Measurements from ENCODE around the gene OR2W3. TPM values are rescaled to one million over a fixed set of nuclear protein-coding genes. Genes with fewer than 3 reads are reported as not detected.

OR2W3 gene
- total RNA-seq, 1 donor from 2014 or later: 2.1 TPM

Other genes with a start within 250 kb of the OR2W3 start
- gene OR13G1, start 215.8 kb upstream of the OR2W3 start, total RNA-seq: not detected
- not detected for gene OR6F1, start 178.9 kb upstream of the OR2W3 start, total RNA-seq
- 0.52 TPM for gene OR14K1, start 157.0 kb upstream of the OR2W3 start, total RNA-seq
- gene OR14A2, start 147.4 kb upstream of the OR2W3 start, total RNA-seq: not detected
- not detected for gene OR1C1, start 135.0 kb upstream of the OR2W3 start, total RNA-seq
- not detected for gene OR14A16, start 71.5 kb upstream of the OR2W3 start, total RNA-seq
- not detected for gene OR11L1, start 53.7 kb upstream of the OR2W3 start, total RNA-seq
- gene TRIM58, start 38.4 kb upstream of the OR2W3 start, total RNA-seq: 5.2 TPM
- gene OR2T8, start 24.7 kb downstream of the OR2W3 start, total RNA-seq: not detected
- gene OR2AJ1, start 29.3 kb downstream of the OR2W3 start, total RNA-seq: not detected
- not detected for gene OR2L8, start 53.3 kb downstream of the OR2W3 start, total RNA-seq
- gene OR2AK2, start 69.6 kb downstream of the OR2W3 start, total RNA-seq: not detected
- gene OR2L5, start 118.1 kb downstream of the OR2W3 start, total RNA-seq: not detected
- not detected for gene OR2L2, start 134.5 kb downstream of the OR2W3 start, total RNA-seq
- not detected for gene OR2L3, start 151.2 kb downstream of the OR2W3 start, total RNA-seq
- gene OR2L13, start 199.6 kb downstream of the OR2W3 start, total RNA-seq: not detected
- not detected for gene OR2M5, start 249.6 kb downstream of the OR2W3 start, total RNA-seq